ENCODE data around the gene PIP5K1A.

The PIP5K1A gene

GRCh38 chr1:151237678-151238466, 39.5 kb downstream of the PIP5K1A start:
- Histone ChIP-seq H3K9ac (no peak overlapping the region), H3K4me2 (ENCODE audit: low read length) (no peak overlapping the region), H3K36me3 (ENCODE audit: control insufficient read depth, insufficient read depth, low read length) (no peaks in the 10 kb centered on the region), H3K4me1 (no peaks in the 10 kb centered on the region), H2AFZ (no peak overlapping the region), H3K79me2 (no peaks in the 10 kb centered on the region), H3K27me3 (ENCODE audit: control insufficient read depth, insufficient read depth, low read length) (no peaks in the 10 kb centered on the region), H3K27ac (no peak overlapping the region), H3K4me3 (ENCODE audit: low read depth, low read length) (no peak overlapping the region), H3K9me3 (ENCODE audit: control insufficient read depth, low read length) (no peaks in the 10 kb centered on the region)
- no peak for TF ChIP-seq CTCF (IDR thresholded peaks at IDR 0.05)

GRCh38 chr1:151238467-151238739, 40.1 kb downstream of the PIP5K1A start:
- no peak for TF ChIP-seq CTCF (IDR thresholded peaks at IDR 0.05)
- H3K79me2 ChIP-seq, result no peaks in the 10 kb centered on the region
- no peak overlapping the region for H3K27ac ChIP-seq
- no peak overlapping the region for H3K4me2 ChIP-seq (ENCODE audit: low read length)
- H3K9me3 ChIP-seq (ENCODE audit: control insufficient read depth, low read length), result no peaks in the 10 kb centered on the region
- no peak overlapping the region for H2AFZ ChIP-seq
- H3K36me3 ChIP-seq (ENCODE audit: control insufficient read depth, insufficient read depth, low read length), result no peaks in the 10 kb centered on the region
- H3K27me3 ChIP-seq (ENCODE audit: control insufficient read depth, insufficient read depth, low read length), result no peaks in the 10 kb centered on the region
- H3K4me3 ChIP-seq (ENCODE audit: low read depth, low read length), result no peak overlapping the region
- H3K4me1 ChIP-seq, result no peaks in the 10 kb centered on the region
- H3K9ac ChIP-seq, result no peak overlapping the region

- Histone ChIP-seq H2AFZ (no peak overlapping the region), H3K9ac (no peak overlapping the region), H3K36me3 (ENCODE audit: control insufficient read depth, insufficient read depth, low read length) (no peaks in the 10 kb centered on the region), H3K79me2 (no peaks in the 10 kb centered on the region), H3K4me1 (peaks cover 3% of the 10 kb centered on the region), H3K27me3 (ENCODE audit: control insufficient read depth, insufficient read depth, low read length) (no peaks in the 10 kb centered on the region), H3K9me3 (ENCODE audit: control insufficient read depth, low read length) (no peaks in the 10 kb centered on the region), H3K27ac (no peak overlapping the region), H3K4me3 (ENCODE audit: low read depth, low read length) (no peak overlapping the region), H3K4me2 (ENCODE audit: low read length) (no peak overlapping the region)
- no peak for TF ChIP-seq CTCF (IDR thresholded peaks at IDR 0.05)
Measured at GRCh38 chr1:151242442-151242841, 44.1 kb downstream of the PIP5K1A start.

GRCh38 chr1:151243683-151244216, 45.4 kb downstream of the PIP5K1A start:
- Histone ChIP-seq H3K4me2 (ENCODE audit: low read length) (no peak overlapping the region), H3K4me3 (ENCODE audit: low read depth, low read length) (no peak overlapping the region), H3K9ac (no peak overlapping the region), H3K79me2 (no peaks in the 10 kb centered on the region), H3K9me3 (ENCODE audit: control insufficient read depth, low read length) (no peaks in the 10 kb centered on the region), H3K27me3 (ENCODE audit: control insufficient read depth, insufficient read depth, low read length) (no peaks in the 10 kb centered on the region), H3K36me3 (ENCODE audit: control insufficient read depth, insufficient read depth, low read length) (no peaks in the 10 kb centered on the region), H3K4me1 (peaks cover 3% of the 10 kb centered on the region), H3K27ac (no peak overlapping the region), H2AFZ (no peak overlapping the region)
- no peak for TF ChIP-seq CTCF (IDR thresholded peaks at IDR 0.05)

GRCh38 chr1:151246786-151247185, 48.4 kb downstream of the PIP5K1A start:
- H2AFZ ChIP-seq, result no peak overlapping the region
- no peak overlapping the region for H3K27ac ChIP-seq
- H3K9ac ChIP-seq, result no peak overlapping the region
- TF ChIP-seq CTCF (IDR thresholded peaks at IDR 0.05), result no peak
- peaks cover 3% of the 10 kb centered on the region for H3K4me1 ChIP-seq
- no peak overlapping the region for H3K4me2 ChIP-seq (ENCODE audit: low read length)
- H3K4me3 ChIP-seq (ENCODE audit: low read depth, low read length), result no peak overlapping the region
- H3K27me3 ChIP-seq (ENCODE audit: control insufficient read depth, insufficient read depth, low read length), result no peaks in the 10 kb centered on the region
- H3K9me3 ChIP-seq (ENCODE audit: control insufficient read depth, low read length), result no peaks in the 10 kb centered on the region
- H3K36me3 ChIP-seq (ENCODE audit: control insufficient read depth, insufficient read depth, low read length), result no peaks in the 10 kb centered on the region
- H3K79me2 ChIP-seq, result no peaks in the 10 kb centered on the region

Data from parathyroid adenoma (tissue), 2 donors.